H1 (cell line): ENCODE measurements around the gene SNRNP70. TPM values are rescaled to one million over a fixed set of nuclear protein-coding genes. Genes with fewer than 3 reads are reported as not detected.

Experiments used
- CTCF ChIA-PET: fragments of 300-600 bp; sonication (Branson Sonifier 250); formaldehyde crosslinking; loops from one replicate; lab custom pipeline; 2021; ENCODE audit not compliant: partially characterized antibody; lab: Charles Lee
- POLR2A ChIA-PET: fragments of 300-600 bp; sonication (Branson Sonifier 250); formaldehyde crosslinking; loops from one replicate; lab custom pipeline; 2021; ENCODE audit warnings: inconsistent platforms; ENCODE audit not compliant: partially characterized antibody; lab: Charles Lee
- DNase-seq, 2 experiments: peaks; one replicate each; pipeline versions ENCODE4 v3.0.0 to v3.0.0-alpha.2; 2010 to 2022; ENCODE audit warnings: low spot score in 2 of 2, low read depth in 1 of 2, mixed read lengths in 1 of 2
- FAIRE-seq: peaks from 2 replicates; lab custom pipeline; 2011; peaks lifted over from hg19 to GRCh38; lab: Jason Lieb, UNC
- H2AFZ ChIP-seq: 2 replicates; pipeline ENCODE4 v1.8.1; 2012; ENCODE audit warnings: low read length, inconsistent platforms
- H2AK5ac ChIP-seq: 2 replicates; pipeline ENCODE4 v1.6.1; 2013; ENCODE audit warnings: low read depth, low read length
- H2BK120ac ChIP-seq: replicated peaks from 2 replicates; pipeline ENCODE3; 2013; ENCODE audit warnings: low read depth, low read length, inconsistent platforms
- H2BK12ac ChIP-seq: 2 replicates; pipeline ENCODE4 v1.6.1; 2013; ENCODE audit warnings: low read depth, low read length
- H2BK15ac ChIP-seq: 2 replicates; pipeline ENCODE4 v1.6.1; 2013; ENCODE audit warnings: low read length
- H2BK20ac ChIP-seq: 2 replicates; pipeline ENCODE4 v1.6.1; 2013; ENCODE audit warnings: low read length
- H2BK5ac ChIP-seq: 2 replicates; pipeline ENCODE4 v1.6.1; 2013; ENCODE audit warnings: low read depth, low read length
- H3K14ac ChIP-seq: 2 replicates; pipeline ENCODE4 v1.6.1; 2013; ENCODE audit warnings: inconsistent platforms; ENCODE audit not compliant: insufficient read length
- H3K18ac ChIP-seq: 2 replicates; pipeline ENCODE4 v1.6.1; 2013; ENCODE audit warnings: low read length; ENCODE audit errors: extremely low read depth
- H3K23ac ChIP-seq: 2 replicates; pipeline ENCODE4 v1.6.1; 2013; ENCODE audit warnings: inconsistent platforms; ENCODE audit not compliant: insufficient read length
- H3K23me2 ChIP-seq: 2 replicates; pipeline ENCODE4 v1.6.1; 2013; ENCODE audit warnings: low read depth, low read length
- H3K27ac ChIP-seq: 2 replicates; pipeline ENCODE4 v1.6.1; 2011; ENCODE audit warnings: low read depth, low read length, inconsistent platforms
- H3K27me3 ChIP-seq, 4 experiments: replicated peaks in 1 of 4; 1 replicate in 1 of 4; 2 replicates in 3 of 4; pipeline versions ENCODE4 v1.6.1 to v1.8.1; 2011 to 2013; ENCODE audit warnings: low read length in 3 of 4, mild to moderate bottlenecking in 3 of 4, inconsistent platforms in 2 of 4, mixed read lengths in 2 of 4, moderate library complexity in 1 of 4; ENCODE audit not compliant: control insufficient read depth in 3 of 4, insufficient read depth in 3 of 4; ENCODE audit errors: extremely low read depth in 1 of 4
- H3K36me3 ChIP-seq, 4 experiments: 2 replicates each; pipeline versions ENCODE4 v1.6.1 to v1.8.1; 2011 to 2013; ENCODE audit warnings: mild to moderate bottlenecking in 4 of 4, low read length in 3 of 4, moderate library complexity in 2 of 4, control low read depth in 1 of 4, inconsistent platforms in 1 of 4; ENCODE audit not compliant: insufficient read depth in 4 of 4, control insufficient read depth in 2 of 4
- H3K4ac ChIP-seq: replicated peaks from 2 replicates; pipeline ENCODE3; 2013; ENCODE audit warnings: low read length, low read depth, mixed read lengths, inconsistent platforms; ENCODE audit not compliant: insufficient read length
- H3K4me1 ChIP-seq, 4 experiments: replicated peaks in 1 of 4; 1 replicate in 1 of 4; 2 replicates in 3 of 4; pipeline versions ENCODE4 v1.6.1 to v1.8.1; 2011 to 2013; ENCODE audit warnings: low read length in 3 of 4, inconsistent platforms in 2 of 4, mixed read lengths in 1 of 4; ENCODE audit not compliant: insufficient read depth in 4 of 4, control insufficient read depth in 3 of 4
- H3K4me2 ChIP-seq, 2 experiments: 2 replicates each; pipeline versions ENCODE4 v1.6.1 to v1.8.1; 2011 to 2013; ENCODE audit warnings: low read depth in 2 of 2, low read length in 2 of 2, control low read depth in 1 of 2, inconsistent platforms in 1 of 2, mild to moderate bottlenecking in 1 of 2; ENCODE audit not compliant: insufficient read depth in 1 of 2
- H3K4me3 ChIP-seq, 4 experiments: fragments of 200-600, 300-600 bp in 1 of 4; sonication (generic), shearing (Covaris generic), sonication (Bioruptor Twin) in 1 of 4; 2 replicates each; pipeline versions ENCODE4 v1.5.1 to v1.8.1; 2011 to 2016; ENCODE audit warnings: low read length in 4 of 4, low read depth in 3 of 4, control low read depth in 2 of 4, inconsistent platforms in 2 of 4, mild to moderate bottlenecking in 2 of 4, mixed read lengths in 1 of 4, moderate library complexity in 1 of 4; ENCODE audit not compliant: insufficient read depth in 2 of 4; ENCODE audit errors: extremely low read depth in 1 of 4
- H3K56ac ChIP-seq: replicated peaks from 2 replicates; pipeline ENCODE3; 2013; ENCODE audit warnings: low read depth, mild to moderate bottlenecking, mixed read lengths, low read length, inconsistent platforms; ENCODE audit not compliant: insufficient read length
- H3K79me1 ChIP-seq: 2 replicates; pipeline ENCODE4 v1.6.1; 2013; ENCODE audit warnings: low read depth, low read length, control low read depth
- H3K79me2 ChIP-seq, 2 experiments: 2 replicates each; pipeline versions ENCODE4 v1.6.1 to v1.8.1; 2012 to 2013; ENCODE audit warnings: low read length in 2 of 2, mild to moderate bottlenecking in 2 of 2, inconsistent platforms in 1 of 2; ENCODE audit not compliant: insufficient read depth in 2 of 2, control insufficient read depth in 1 of 2
- H3K9ac ChIP-seq, 4 experiments: replicated peaks in 1 of 4; 1 replicate in 1 of 4; 2 replicates in 3 of 4; pipeline versions ENCODE4 v1.6.1 to v1.8.1; 2011 to 2013; ENCODE audit warnings: low read depth in 3 of 4, low read length in 3 of 4, control low read depth in 2 of 4, mild to moderate bottlenecking in 2 of 4, moderate library complexity in 2 of 4, inconsistent platforms in 1 of 4; ENCODE audit errors: extremely low read depth in 1 of 4
- H3K9me3 ChIP-seq, 2 experiments: 2 replicates each; pipeline versions ENCODE4 v1.6.1 to v1.8.1; 2012 to 2013; ENCODE audit warnings: mild to moderate bottlenecking in 2 of 2, moderate library complexity in 2 of 2, control low read depth in 1 of 2, inconsistent platforms in 1 of 2, low read depth in 1 of 2, low read length in 1 of 2, mixed read lengths in 1 of 2; ENCODE audit not compliant: insufficient read depth in 2 of 2
- H4K20me1 ChIP-seq, 2 experiments: replicated peaks in 1 of 2; 2 replicates each; pipeline versions ENCODE3 to v1.8.1; 2011 to 2013; ENCODE audit warnings: inconsistent platforms in 2 of 2, low read length in 2 of 2, mild to moderate bottlenecking in 1 of 2; ENCODE audit not compliant: insufficient read depth in 2 of 2, control insufficient read depth in 1 of 2
- H4K5ac ChIP-seq: 2 replicates; pipeline ENCODE4 v1.6.1; 2013; ENCODE audit warnings: low read length, low read depth, mixed read lengths, inconsistent platforms; ENCODE audit not compliant: insufficient read length
- H4K8ac ChIP-seq: 2 replicates; pipeline ENCODE4 v1.8.0; 2013; ENCODE audit warnings: mild to moderate bottlenecking, moderate library complexity, low read length, inconsistent platforms; ENCODE audit not compliant: insufficient read depth; ENCODE audit errors: extremely low read depth
- H4K91ac ChIP-seq: replicated peaks from 2 replicates; pipeline ENCODE3; 2013; ENCODE audit warnings: low read length, mixed read lengths, inconsistent platforms; ENCODE audit not compliant: insufficient read length
- ASH2L ChIP-seq: fragments of 200-600, 300-600 bp; sonication (generic); IDR thresholded peaks from one replicate; pipeline ENCODE4 v1.7.1; 2017; ENCODE audit warnings: low read length
- CTCF ChIP-seq, 3 experiments: IDR thresholded peaks; 1 replicate in 2 of 3; 2 replicates in 1 of 3; pipeline versions ENCODE4 v1.5.1 to v1.6.1; 2011; ENCODE audit warnings: low read length in 3 of 3, mild to moderate bottlenecking in 3 of 3, inconsistent platforms in 2 of 3, low read depth in 1 of 3, moderate library complexity in 1 of 3; ENCODE audit not compliant: insufficient read depth in 1 of 3; ENCODE audit errors: control extremely low read depth in 1 of 3
- KDM1A ChIP-seq: fragments of 200-600, 300-600 bp; sonication (generic); IDR thresholded peaks from 2 replicates; pipeline ENCODE4 v1.7.1; 2016; ENCODE audit warnings: mild to moderate bottlenecking, low read length, borderline replicate concordance
- KDM5A ChIP-seq: fragments of 200-600 bp; IDR thresholded peaks from 2 replicates; pipeline ENCODE4 v1.7.1; 2012; ENCODE audit warnings: mild to moderate bottlenecking, low read length, inconsistent platforms, mixed read lengths
- POU5F1 ChIP-seq: IDR thresholded peaks from 2 replicates; pipeline ENCODE4 v1.6.1; 2011; ENCODE audit warnings: low read depth, mild to moderate bottlenecking, low read length, moderate library complexity
- USF2 ChIP-seq: IDR thresholded peaks from 2 replicates; pipeline ENCODE4 v1.6.1; 2011; ENCODE audit warnings: low read length, improper control_type of control experiment
- ZNF274 ChIP-seq: IDR thresholded peaks from 2 replicates; pipeline ENCODE4 v1.7.0; 2012; ENCODE audit warnings: low read length, borderline replicate concordance; ENCODE audit errors: extremely low read depth
- WGBS, 2 experiments: shearing (Covaris generic) in 1 of 2; methylation state at CpG; one replicate each; pipeline versions ENCODE4 v1.1.6 to v1.1.7; 2013 to 2015; ENCODE audit warnings: low lambda C conversion rate in 2 of 2, mixed read lengths in 2 of 2, inconsistent platforms in 1 of 2, low coverage in 1 of 2, missing lambda C conversion rate in 1 of 2; ENCODE audit not compliant: insufficient replicate concordance in 2 of 2, insufficient coverage in 1 of 2, insufficient read length in 1 of 2; ENCODE audit errors: extremely low coverage in 1 of 2, missing lambda C conversion rate in 1 of 2; 5-methylcytosine and 5-hydroxymethylcytosine counted together
- polyA plus RNA-seq, 7 experiments: library from polyadenylated mRNA; depleted of rRNA in 3 of 7; stranded (reverse) in 5 of 7; unstranded in 2 of 7; fragments of >200 nt in 5 of 7; fragments of 200-250 nt in 2 of 7; gene quantifications; 1 replicate in 5 of 7; 2 replicates in 1 of 7; 4 replicates in 1 of 7; pipeline versions ENCODE4 v1.2.1 to v1.2.3, GENCODE V29; 2011 to 2013; ENCODE audit warnings: missing spikeins in 2 of 7, mixed read lengths in 2 of 7
- total RNA-seq: library from RNA; stranded (reverse); fragmentation: NEBNext Ultra II Directional; extraction: Animal tissue kit (Norgen Biotek cat#: 25700); gene quantifications from 2 replicates; pipeline ENCODE4 v1.2.1, GENCODE V29; 2021

SNRNP70 gene
- total and polyA plus RNA-seq, 2 of the 8 experiments (the other 6 are each of a cell fraction or from before 2014, with no cell fraction given), result 231 to 235 TPM

GRCh38 chr19:49080392-49080791 is 4.9 kb upstream of the SNRNP70 start:
- no peak overlapping the region for H3K56ac ChIP-seq
- H2AFZ ChIP-seq, result no peak overlapping the region
- 76% methylated on average over 4 of the region's 4 CpGs; no CpG with 5 or more reads in 1 of the 2 experiments for WGBS, 2 experiments
- no peak overlapping the region for H2BK15ac ChIP-seq
- H3K14ac ChIP-seq, result no peak overlapping the region
- no peak overlapping the region for H4K8ac ChIP-seq
- no peak overlapping the region for H4K91ac ChIP-seq
- no peak overlapping the region for H2BK5ac ChIP-seq
- no peak overlapping the region for H3K9ac ChIP-seq
- TF ChIP-seq KDM5A (no peak), ZNF274 (no peak), USF2 (no peak), KDM1A (no peak), POU5F1 (no peak), ASH2L (no peak), CTCF (IDR thresholded peaks at IDR 0.05; ENCODE audit: control extremely low read depth in 1 of 3, insufficient read depth in 1 of 3, low read depth in 1 of 3, low read length in 3 of 3) (no peak)
- H3K23me2 ChIP-seq, result peaks cover 3% of the 10 kb centered on the region; the same call in 1 of the 2 replicates
- H3K23ac ChIP-seq, result no peak overlapping the region
- H3K4me3 ChIP-seq, result no peak overlapping the region
- no peaks in the 10 kb centered on the region for H4K20me1 ChIP-seq
- H4K5ac ChIP-seq, result no peak overlapping the region
- H3K27ac ChIP-seq, result no peak overlapping the region
- no peak overlapping the region for H3K18ac ChIP-seq
- POLR2A ChIA-PET, result interaction anchor here (0.6 kb wide), 1 partner anchor 79 kb away, joined by 3 read pairs; no protein-coding TSS in a partner anchor
- H3K4me2 ChIP-seq, result no peak overlapping the region
- FAIRE-seq, result no peak
- H3K36me3 ChIP-seq, result no peaks in the 10 kb centered on the region
- no peaks in the 10 kb centered on the region for H3K79me1 ChIP-seq
- CTCF ChIA-PET, result interaction anchor here (0.9 to 2.2 kb wide), 2 partner anchors 80 to 118 kb away, joined by 4 to 6 read pairs; no protein-coding TSS in a partner anchor
- H3K4ac ChIP-seq, result no peak overlapping the region
- H3K79me2 ChIP-seq, result no peaks in the 10 kb centered on the region
- no peaks in the 10 kb centered on the region; a peak in 1 of 7 replicates for H3K4me1 ChIP-seq
- no peaks in the 10 kb centered on the region for H3K9me3 ChIP-seq
- H3K27me3 ChIP-seq, result peaks cover 0 to 3% (median 0%) of the 10 kb centered on the region in 4 experiments; a peak in 1 of 7 replicates
- H2BK120ac ChIP-seq, result no peak overlapping the region
- H2BK12ac ChIP-seq, result no peak overlapping the region
- no peak overlapping the region for H2AK5ac ChIP-seq
- DNase-seq, result no peak
- no peak overlapping the region for H2BK20ac ChIP-seq
